Kidney (tissue), 14 donors: Measurements from ENCODE around the gene HAPLN1. TPM values are rescaled to one million over a fixed set of nuclear protein-coding genes. Genes with fewer than 3 reads are reported as not detected.

Experiments used
- DNase-seq, 5 donors: peaks; one replicate each; pipeline ENCODE4 v3.0.0-alpha.2; 2013 to 2020
- FAIRE-seq: peaks from 2 replicates; lab custom pipeline; 2012; peaks lifted over from hg19 to GRCh38; lab: Jason Lieb, UNC
- H3K27ac ChIP-seq, 2 donors: one replicate each; pipeline ENCODE4 v1.7.0; 2013; ENCODE audit warnings: low read depth in 2 of 2, low read length in 2 of 2, inconsistent platforms in 1 of 2
- H3K27me3 ChIP-seq: one replicate; pipeline ENCODE4 v1.7.1; 2013; ENCODE audit warnings: low read length, inconsistent platforms; ENCODE audit not compliant: control insufficient read depth, insufficient read depth
- H3K36me3 ChIP-seq, 3 donors: one replicate each; pipeline versions ENCODE4 v1.7.0 to v1.7.1; 2013; ENCODE audit warnings: low read length in 3 of 3, control low read depth in 1 of 3, inconsistent platforms in 1 of 3; ENCODE audit not compliant: insufficient read depth in 3 of 3, control insufficient read depth in 2 of 3
- H3K4me1 ChIP-seq, 3 donors: one replicate each; pipeline versions ENCODE4 v1.7.0 to v1.7.1; 2013; ENCODE audit warnings: low read length in 3 of 3, inconsistent platforms in 1 of 3, low read depth in 1 of 3; ENCODE audit not compliant: control insufficient read depth in 2 of 3, insufficient read depth in 2 of 3
- H3K4me3 ChIP-seq, 3 donors: one replicate each; pipeline versions ENCODE4 v1.7.0 to v1.8.1; 2013; ENCODE audit warnings: low read length in 3 of 3, control low read depth in 1 of 3, inconsistent platforms in 1 of 3
- H3K9ac ChIP-seq, 3 donors: one replicate each; pipeline versions ENCODE4 v1.7.0 to v1.7.1; 2013; ENCODE audit warnings: low read length in 3 of 3, control low read depth in 1 of 3, inconsistent platforms in 1 of 3
- H3K9me3 ChIP-seq, 3 donors: one replicate each; pipeline versions ENCODE4 v1.7.0 to v1.7.1; 2013; ENCODE audit warnings: low read length in 3 of 3, control low read depth in 1 of 3, inconsistent platforms in 1 of 3; ENCODE audit not compliant: control insufficient read depth in 2 of 3, insufficient read depth in 1 of 3
- intact Hi-C: fragments of 100-400 bp; cut with DNase I; formaldehyde crosslinking; loops from one replicate; pipeline ENCODE4 v1.11.1; 2022
- polyA plus RNA-seq: library from polyadenylated mRNA; stranded (reverse); fragments of 350-450 nt; fragmentation: Illumina TruSeq; extraction: RNeasy Lipid Tissue Mini Kit (QIAGEN cat#74804); gene quantifications from one replicate; pipeline ENCODE4 v1.2.3, GENCODE V29; 2014; ENCODE audit warnings: low read depth, low replicate concordance; ENCODE audit not compliant: insufficient read depth
- total RNA-seq: library from RNA; stranded (reverse); fragmentation: NEBNext Ultra II Directional; extraction: Animal tissue kit (Norgen Biotek cat#: 25700); gene quantifications from one replicate; pipeline ENCODE4 v1.2.1, GENCODE V29; 2021
- TF ChIP-seq, protein P1 (sequence below): IDR thresholded peaks from 3 replicates; pipeline ENCODE4 v1.5.1; 2012; ENCODE audit warnings: mild to moderate bottlenecking, moderate library complexity, borderline replicate concordance; ENCODE audit not compliant: insufficient read depth; ENCODE audit errors: extremely low read depth
- donor health status: control.
- donor health status: control.
- donor health status: control.
- donor health status: control.
- donor health status: control.
- donor health status: DM: yes; HTN: yes; CAD: no.
- donor health status: Normal renal cell carcinoma (clear cell type).

HAPLN1 gene
- total and polyA plus RNA-seq, 2 donors from 2014 or later, result 0.06 to 0.19 TPM

GRCh38 chr5:83745816-83746215 lies 25.2 kb upstream of the HAPLN1 start:
- H3K4me3 ChIP-seq, result no peak overlapping the region
- TF ChIP-seq, protein P1, sequence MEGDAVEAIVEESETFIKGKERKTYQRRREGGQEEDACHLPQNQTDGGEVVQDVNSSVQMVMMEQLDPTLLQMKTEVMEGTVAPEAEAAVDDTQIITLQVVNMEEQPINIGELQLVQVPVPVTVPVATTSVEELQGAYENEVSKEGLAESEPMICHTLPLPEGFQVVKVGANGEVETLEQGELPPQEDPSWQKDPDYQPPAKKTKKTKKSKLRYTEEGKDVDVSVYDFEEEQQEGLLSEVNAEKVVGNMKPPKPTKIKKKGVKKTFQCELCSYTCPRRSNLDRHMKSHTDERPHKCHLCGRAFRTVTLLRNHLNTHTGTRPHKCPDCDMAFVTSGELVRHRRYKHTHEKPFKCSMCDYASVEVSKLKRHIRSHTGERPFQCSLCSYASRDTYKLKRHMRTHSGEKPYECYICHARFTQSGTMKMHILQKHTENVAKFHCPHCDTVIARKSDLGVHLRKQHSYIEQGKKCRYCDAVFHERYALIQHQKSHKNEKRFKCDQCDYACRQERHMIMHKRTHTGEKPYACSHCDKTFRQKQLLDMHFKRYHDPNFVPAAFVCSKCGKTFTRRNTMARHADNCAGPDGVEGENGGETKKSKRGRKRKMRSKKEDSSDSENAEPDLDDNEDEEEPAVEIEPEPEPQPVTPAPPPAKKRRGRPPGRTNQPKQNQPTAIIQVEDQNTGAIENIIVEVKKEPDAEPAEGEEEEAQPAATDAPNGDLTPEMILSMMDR, result no peak
- H3K27ac ChIP-seq, result no peak overlapping the region
- no peak overlapping the region for H3K9ac ChIP-seq
- no peak for FAIRE-seq
- H3K9me3 ChIP-seq, result peaks cover 0 to 3% (median 0%) of the 10 kb centered on the region in 3 donors
- no peaks in the 10 kb centered on the region for H3K27me3 ChIP-seq
- H3K36me3 ChIP-seq, result no peaks in the 10 kb centered on the region
- no peak for DNase-seq
- H3K4me1 ChIP-seq, result no peaks in the 10 kb centered on the region
- intact Hi-C loops, result no loop called here

- H3K4me1 ChIP-seq, result no peaks in the 10 kb centered on the region
- no peak overlapping the region for H3K9ac ChIP-seq
- DNase-seq (no peak), FAIRE-seq (no peak)
- H3K36me3 ChIP-seq, result no peaks in the 10 kb centered on the region
- no peak overlapping the region for H3K4me3 ChIP-seq
- H3K9me3 ChIP-seq, result no peaks in the 10 kb centered on the region
- no peaks in the 10 kb centered on the region for H3K27me3 ChIP-seq
- intact Hi-C loops, result no loop called here
- TF ChIP-seq, protein P1, result no peak
- no peak overlapping the region for H3K27ac ChIP-seq
Measured at GRCh38 chr5:83744821-83745220, 24.2 kb upstream of the HAPLN1 start.

- no peaks in the 10 kb centered on the region for H3K4me1 ChIP-seq
- H3K27ac ChIP-seq, result no peak overlapping the region
- TF ChIP-seq, protein P1, result no peak
- no peak for DNase-seq
- H3K27me3 ChIP-seq, result no peaks in the 10 kb centered on the region
- H3K9me3 ChIP-seq, result no peaks in the 10 kb centered on the region
- H3K9ac ChIP-seq, result no peak overlapping the region
- intact Hi-C loops, result no loop called here
- H3K4me3 ChIP-seq, result no peak overlapping the region
- no peaks in the 10 kb centered on the region for H3K36me3 ChIP-seq
- FAIRE-seq, result no peak
Measured at GRCh38 chr5:83742089-83742488, 21.4 kb upstream of the HAPLN1 start.

- H3K27me3 ChIP-seq, result no peaks in the 10 kb centered on the region
- intact Hi-C loops, result no loop called here
- no peak overlapping the region for H3K9ac ChIP-seq
- H3K36me3 ChIP-seq, result no peaks in the 10 kb centered on the region
- TF ChIP-seq, protein P1, result no peak
- H3K27ac ChIP-seq, result no peak overlapping the region
- no peaks in the 10 kb centered on the region for H3K4me1 ChIP-seq
- H3K4me3 ChIP-seq, result no peak overlapping the region
- no peak for FAIRE-seq
- no peak for DNase-seq
- H3K9me3 ChIP-seq, result no peaks in the 10 kb centered on the region
Measured at GRCh38 chr5:83741571-83741970, 20.9 kb upstream of the HAPLN1 start.
